Stimulated activated CD8-positive, alpha-beta memory T cell treated with anti-CD3 and anti-CD28 coated beads, Interleukin-7, amount 100 ng/mL, for 1 hour (primary cell): ENCODE data around the gene SOX6.
"Not testable (repeated sequence)": the region's sequence is repeated elsewhere in the genome, so short reads cannot be mapped to it uniquely, and the experiment has no call there.

ENCODE experiments used
- DNase-seq, 2 donors: peaks; one replicate each; pipeline ENCODE4 v3.0.0-alpha.2; 2020; ENCODE audit warnings: low read depth in 2 of 2

Gene SOX6

GRCh38 chr11:16037179-16037578 lies 319.2 kb downstream of the SOX6 start:
- DNase-seq = no peak

- DNase-seq = no peak
These were observed 320.1 kb downstream of the SOX6 start for GRCh38 chr11:16036218-16036617.

- no peak for DNase-seq
These were observed 322.3 kb downstream of the SOX6 start for GRCh38 chr11:16034074-16034473.

- DNase-seq = no peak
These were observed 323.4 kb downstream of the SOX6 start for GRCh38 chr11:16032974-16033373.

- DNase-seq = no peak
These were observed 325.1 kb downstream of the SOX6 start for GRCh38 chr11:16031210-16031609.

- DNase-seq = no peak
These were observed 325.7 kb downstream of the SOX6 start for GRCh38 chr11:16030664-16031063.

- not testable (repeated sequence) for DNase-seq
These were observed 327.2 kb downstream of the SOX6 start for GRCh38 chr11:16029151-16029550.

GRCh38 chr11:16028419-16028818 lies 327.9 kb downstream of the SOX6 start:
- no peak for DNase-seq

- no peak for DNase-seq
These were observed 328.7 kb downstream of the SOX6 start for GRCh38 chr11:16027621-16028020.

GRCh38 chr11:16026849-16027248 lies 329.5 kb downstream of the SOX6 start:
- DNase-seq = no peak

GRCh38 chr11:16018931-16019330 lies 337.4 kb downstream of the SOX6 start:
- DNase-seq = no peak

GRCh38 chr11:16016468-16016829 lies 339.9 kb downstream of the SOX6 start:
- DNase-seq = no peak

GRCh38 chr11:16015741-16016467 lies 340.4 kb downstream of the SOX6 start:
- DNase-seq = no peak

- no peak for DNase-seq
These were observed 342.6 kb downstream of the SOX6 start for GRCh38 chr11:16013649-16014275.

- DNase-seq = no peak
These were observed 343.1 kb downstream of the SOX6 start for GRCh38 chr11:16013242-16013641.

- DNase-seq = no peak
These were observed 344.1 kb downstream of the SOX6 start for GRCh38 chr11:16012125-16012751.

- DNase-seq = no peak
These were observed 344.9 kb downstream of the SOX6 start for GRCh38 chr11:16011396-16011795.

- DNase-seq = no peak
These were observed 347.3 kb downstream of the SOX6 start for GRCh38 chr11:16009021-16009420.

- no peak for DNase-seq
These were observed 348.8 kb downstream of the SOX6 start for GRCh38 chr11:16007514-16007913.

GRCh38 chr11:16002942-16003341 lies 353.4 kb downstream of the SOX6 start:
- DNase-seq = no peak

- DNase-seq = no peak
These were observed 354.4 kb downstream of the SOX6 start for GRCh38 chr11:16001899-16002426.

- DNase-seq = no peak
These were observed 355.2 kb downstream of the SOX6 start for GRCh38 chr11:16001044-16001568.

GRCh38 chr11:16000065-16000464 lies 356.3 kb downstream of the SOX6 start:
- DNase-seq = no peak
